Coronary artery (tissue), 2 donors: Measurements from ENCODE around the gene UBR3.

Source experiments
- DNase-seq: peaks from one replicate; pipeline ENCODE4 v3.0.0-alpha.2; 2017; ENCODE audit warnings: low spot score
- H3K27ac ChIP-seq, 2 donors: fragments of 200-600 bp; sonication (generic); one replicate each; pipeline ENCODE4 v1.5.1; 2016 to 2019
- H3K4me3 ChIP-seq: fragments of 200-600 bp; sonication (generic); 2 replicates; pipeline ENCODE4 v1.5.1; 2016; ENCODE audit warnings: mild to moderate bottlenecking, moderate library complexity
- TF ChIP-seq, protein P1 (sequence below): fragments of 200-600 bp; sonication (generic); IDR thresholded peaks from one replicate; pipeline ENCODE4 v1.5.1; 2019; ENCODE audit warnings: antibody characterized with exemption

UBR3 gene

GRCh38 chr2:170006587-170007325 lies 179.5 kb downstream of the UBR3 start:
- DNase-seq = no peak
- no peak overlapping the region for H3K4me3 ChIP-seq
- TF ChIP-seq, protein P1, sequence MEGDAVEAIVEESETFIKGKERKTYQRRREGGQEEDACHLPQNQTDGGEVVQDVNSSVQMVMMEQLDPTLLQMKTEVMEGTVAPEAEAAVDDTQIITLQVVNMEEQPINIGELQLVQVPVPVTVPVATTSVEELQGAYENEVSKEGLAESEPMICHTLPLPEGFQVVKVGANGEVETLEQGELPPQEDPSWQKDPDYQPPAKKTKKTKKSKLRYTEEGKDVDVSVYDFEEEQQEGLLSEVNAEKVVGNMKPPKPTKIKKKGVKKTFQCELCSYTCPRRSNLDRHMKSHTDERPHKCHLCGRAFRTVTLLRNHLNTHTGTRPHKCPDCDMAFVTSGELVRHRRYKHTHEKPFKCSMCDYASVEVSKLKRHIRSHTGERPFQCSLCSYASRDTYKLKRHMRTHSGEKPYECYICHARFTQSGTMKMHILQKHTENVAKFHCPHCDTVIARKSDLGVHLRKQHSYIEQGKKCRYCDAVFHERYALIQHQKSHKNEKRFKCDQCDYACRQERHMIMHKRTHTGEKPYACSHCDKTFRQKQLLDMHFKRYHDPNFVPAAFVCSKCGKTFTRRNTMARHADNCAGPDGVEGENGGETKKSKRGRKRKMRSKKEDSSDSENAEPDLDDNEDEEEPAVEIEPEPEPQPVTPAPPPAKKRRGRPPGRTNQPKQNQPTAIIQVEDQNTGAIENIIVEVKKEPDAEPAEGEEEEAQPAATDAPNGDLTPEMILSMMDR = no peak
- no peak overlapping the region for H3K27ac ChIP-seq

DNA sequence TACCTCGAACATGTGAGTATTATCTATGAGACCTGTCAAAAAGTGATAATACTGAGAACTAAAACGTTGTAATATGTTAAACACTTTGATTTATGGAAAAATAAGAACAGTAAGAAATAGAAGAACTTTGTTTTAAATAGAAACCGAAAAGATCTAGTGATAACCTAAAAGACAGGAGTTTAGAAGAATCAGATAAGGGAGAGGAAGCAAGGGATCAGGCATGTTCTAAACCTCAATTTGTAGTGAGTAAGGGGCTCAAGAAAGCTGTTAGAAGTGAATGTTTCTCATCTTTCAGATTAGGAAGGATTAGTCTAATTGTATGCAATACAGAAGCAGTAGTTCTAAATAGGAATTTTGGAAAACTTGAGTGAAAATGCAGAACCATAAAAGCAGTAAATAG lies 182.0 kb downstream of the UBR3 start:
- TF ChIP-seq, protein P1 = no peak
- no peak for DNase-seq
- Histone ChIP-seq H3K27ac (no peak overlapping the region), H3K4me3 (no peak overlapping the region)

DNA sequence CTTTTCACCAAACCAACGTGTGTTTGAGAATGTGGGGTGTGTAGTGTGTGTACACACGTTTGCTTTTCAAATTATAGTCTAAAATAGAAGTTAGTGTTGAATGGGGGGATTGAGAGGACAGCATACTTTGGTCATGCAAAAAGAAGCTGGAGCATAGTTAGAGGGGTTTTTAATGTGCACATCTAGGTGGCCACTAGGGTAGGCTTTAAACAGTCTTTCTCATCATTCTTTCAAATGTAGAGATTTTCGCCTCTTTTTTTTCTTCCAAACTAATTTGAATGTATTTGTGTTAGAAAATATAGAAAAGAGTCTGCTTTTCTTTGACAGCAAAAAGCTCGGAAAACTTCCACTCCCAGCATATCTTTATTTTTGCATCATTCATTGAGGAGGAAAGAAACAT lies 185.5 kb downstream of the UBR3 start:
- H3K27ac ChIP-seq = no peak overlapping the region
- no peak overlapping the region for H3K4me3 ChIP-seq
- TF ChIP-seq, protein P1 = no peak
- no peak for DNase-seq

DNA sequence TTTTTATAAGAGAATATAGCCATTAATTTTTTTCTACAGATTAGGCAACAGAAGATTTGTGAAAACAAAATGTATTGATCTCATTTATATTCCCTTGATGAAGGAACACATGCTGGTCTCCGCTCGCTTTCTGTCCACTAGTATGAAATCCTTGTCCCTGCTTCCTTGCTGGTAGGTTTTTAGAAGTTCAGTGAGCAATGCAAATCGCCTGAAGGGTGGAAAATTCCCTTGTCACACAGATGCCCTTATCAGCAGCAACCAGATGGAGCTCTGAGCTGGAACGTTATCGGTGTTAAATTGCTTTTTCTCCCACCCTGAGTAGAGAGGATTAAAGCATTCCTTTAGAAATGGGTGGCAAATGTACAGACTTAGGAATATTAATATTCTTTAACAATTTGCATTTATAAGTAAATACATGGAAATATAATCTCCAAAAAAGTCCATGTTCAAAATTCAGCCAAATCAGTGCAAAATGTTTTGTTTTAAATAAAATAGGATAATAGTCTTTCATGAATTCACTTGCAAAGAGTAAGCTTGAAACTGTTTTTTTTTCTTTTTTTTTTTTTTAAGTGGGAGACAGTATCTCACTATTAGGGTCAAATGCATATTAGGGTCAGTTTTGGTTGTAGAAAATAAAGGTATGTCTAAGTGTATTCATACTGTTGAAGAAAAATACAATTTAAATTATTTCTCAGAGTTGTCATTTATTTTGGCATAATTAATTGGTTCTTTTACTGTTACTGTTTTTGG lies 186.7 kb downstream of the UBR3 start:
- TF ChIP-seq, protein P1 = no peak
- no peak for DNase-seq
- Histone ChIP-seq H3K4me3 (no peak overlapping the region), H3K27ac (no peak overlapping the region)

DNA sequence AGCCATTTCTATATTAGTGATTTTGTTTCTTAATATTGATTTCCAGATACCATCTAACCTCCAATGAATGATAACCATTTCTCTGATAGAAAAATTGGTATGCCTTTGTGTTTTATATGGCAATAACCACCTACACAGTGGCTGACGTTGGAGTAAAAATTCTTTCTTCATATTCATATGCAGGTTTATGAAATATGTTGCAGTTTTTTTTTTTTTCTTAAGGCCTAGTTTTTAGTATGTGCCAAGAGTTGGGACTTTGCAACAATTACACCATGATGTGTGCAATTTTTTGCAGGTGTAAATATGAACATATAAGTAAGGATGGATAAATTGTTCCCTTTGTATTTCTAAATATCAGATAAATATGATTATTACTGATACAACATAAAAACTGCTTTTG lies 187.5 kb downstream of the UBR3 start:
- no peak overlapping the region for H3K27ac ChIP-seq
- no peak for DNase-seq
- TF ChIP-seq, protein P1 = no peak
- H3K4me3 ChIP-seq = no peak overlapping the region

GRCh38 chr2:170017860-170018532 lies 190.7 kb downstream of the UBR3 start:
- DNase-seq = no peak
- Histone ChIP-seq H3K27ac (no peak overlapping the region), H3K4me3 (no peak overlapping the region)
- TF ChIP-seq, protein P1 = no peak
